ENCODE data around the gene CBX6.

CBX6 gene

DNA sequence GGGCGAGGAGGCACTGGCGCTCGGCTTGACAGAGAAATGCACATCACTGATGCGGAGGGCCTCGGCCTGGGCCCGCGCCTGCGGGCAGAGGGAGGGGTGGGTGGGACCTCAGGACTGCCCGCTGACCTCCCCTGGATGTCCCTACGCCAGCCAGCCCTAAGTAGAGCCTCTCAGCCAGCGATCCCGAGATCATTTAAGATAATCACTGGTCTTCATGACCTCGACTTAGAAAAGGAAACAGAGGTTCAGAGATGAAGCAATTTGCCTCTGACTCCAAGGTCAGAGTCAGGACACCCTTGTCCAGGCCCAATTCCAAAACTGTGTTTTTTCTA is 4.9 kb downstream of the CBX6 start:
- no peak for ATAC-seq
- TF ChIP-seq ESRRG (CRISPR knock-in tag; IDR thresholded peaks at IDR 0.05) (no peak), ISL1 (CRISPR knock-in tag; IDR thresholded peaks at IDR 0.05) (no peak), BACH2 (CRISPR knock-in tag; IDR thresholded peaks at IDR 0.05; ENCODE audit: borderline replicate concordance) (no peak)
- TF ChIP-seq, protein P1, sequence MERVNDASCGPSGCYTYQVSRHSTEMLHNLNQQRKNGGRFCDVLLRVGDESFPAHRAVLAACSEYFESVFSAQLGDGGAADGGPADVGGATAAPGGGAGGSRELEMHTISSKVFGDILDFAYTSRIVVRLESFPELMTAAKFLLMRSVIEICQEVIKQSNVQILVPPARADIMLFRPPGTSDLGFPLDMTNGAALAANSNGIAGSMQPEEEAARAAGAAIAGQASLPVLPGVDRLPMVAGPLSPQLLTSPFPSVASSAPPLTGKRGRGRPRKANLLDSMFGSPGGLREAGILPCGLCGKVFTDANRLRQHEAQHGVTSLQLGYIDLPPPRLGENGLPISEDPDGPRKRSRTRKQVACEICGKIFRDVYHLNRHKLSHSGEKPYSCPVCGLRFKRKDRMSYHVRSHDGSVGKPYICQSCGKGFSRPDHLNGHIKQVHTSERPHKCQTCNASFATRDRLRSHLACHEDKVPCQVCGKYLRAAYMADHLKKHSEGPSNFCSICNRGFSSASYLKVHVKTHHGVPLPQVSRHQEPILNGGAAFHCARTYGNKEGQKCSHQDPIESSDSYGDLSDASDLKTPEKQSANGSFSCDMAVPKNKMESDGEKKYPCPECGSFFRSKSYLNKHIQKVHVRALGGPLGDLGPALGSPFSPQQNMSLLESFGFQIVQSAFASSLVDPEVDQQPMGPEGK (CRISPR knock-in tag; IDR thresholded peaks at IDR 0.05; ENCODE audit: borderline replicate concordance): no peak

DNA sequence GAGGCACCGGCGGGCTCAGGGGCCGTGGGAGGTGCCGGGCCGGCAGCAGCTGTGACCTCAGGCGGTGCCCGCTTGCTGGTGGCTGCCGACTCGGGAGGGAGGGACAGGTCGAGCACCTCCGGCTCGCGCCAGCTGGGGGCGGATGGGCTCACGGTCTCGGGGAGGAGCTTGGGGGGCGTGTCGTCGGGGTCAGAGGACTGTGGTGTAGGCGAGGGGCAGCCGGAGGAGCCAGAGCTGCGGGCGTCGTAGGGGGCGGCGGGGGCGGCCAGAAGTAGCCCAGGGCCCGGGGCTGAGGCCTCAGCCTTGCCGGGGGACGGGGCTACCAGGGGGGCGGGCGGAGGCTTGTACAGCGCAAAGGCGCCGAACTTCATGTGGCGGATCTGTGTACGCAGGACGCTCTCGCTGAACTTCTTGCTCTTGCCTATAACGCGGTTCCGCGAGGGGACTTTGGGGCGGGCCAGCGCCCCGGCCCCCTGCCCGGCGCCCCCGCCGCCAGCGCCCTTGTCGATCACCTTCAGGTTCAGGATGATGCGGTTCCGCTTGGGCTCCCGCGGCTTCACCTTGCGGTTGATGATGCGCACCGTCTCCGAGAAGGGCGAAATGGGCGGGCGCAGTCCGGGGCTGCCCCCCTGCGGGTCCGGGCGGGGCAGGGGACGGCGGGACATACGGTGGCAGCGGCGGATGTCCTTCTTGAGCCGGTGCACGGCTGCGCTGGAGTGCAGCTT is 5.5 kb downstream of the CBX6 start:
- TF ChIP-seq CSDC2 (CRISPR knock-in tag; IDR thresholded peaks at IDR 0.05) (no peak), TCF4 (CRISPR knock-in tag; IDR thresholded peaks at IDR 0.05; ENCODE audit: borderline replicate concordance) (no peak), ESRRG (CRISPR knock-in tag; IDR thresholded peaks at IDR 0.05) (no peak), ZNF70 (CRISPR knock-in tag; IDR thresholded peaks at IDR 0.05) (no peak), ZC3H10 (CRISPR knock-in tag; IDR thresholded peaks at IDR 0.05) (no peak), TOX (CRISPR knock-in tag; IDR thresholded peaks at IDR 0.05; ENCODE audit: borderline replicate concordance) (no peak), ZFP3 (CRISPR knock-in tag; IDR thresholded peaks at IDR 0.05) (no peak), SNAI2 (CRISPR knock-in tag; IDR thresholded peaks at IDR 0.05) (no peak), ISL1 (CRISPR knock-in tag; IDR thresholded peaks at IDR 0.05) (no peak), ZNF8 (CRISPR knock-in tag; IDR thresholded peaks at IDR 0.05) (no peak), ARNTL (CRISPR knock-in tag; IDR thresholded peaks at IDR 0.05; ENCODE audit: borderline replicate concordance, low read depth) (no peak), PPARA (CRISPR knock-in tag; IDR thresholded peaks at IDR 0.05; ENCODE audit: borderline replicate concordance) (no peak), GLIS3 (CRISPR knock-in tag; IDR thresholded peaks at IDR 0.05) (no peak), ZFP30 (CRISPR knock-in tag; IDR thresholded peaks at IDR 0.05) (no peak), RARB (CRISPR knock-in tag; IDR thresholded peaks at IDR 0.05) (no peak)
- TF ChIP-seq, protein P1 (CRISPR knock-in tag; IDR thresholded peaks at IDR 0.05; ENCODE audit: borderline replicate concordance): no peak
- ATAC-seq: no peak

DNA sequence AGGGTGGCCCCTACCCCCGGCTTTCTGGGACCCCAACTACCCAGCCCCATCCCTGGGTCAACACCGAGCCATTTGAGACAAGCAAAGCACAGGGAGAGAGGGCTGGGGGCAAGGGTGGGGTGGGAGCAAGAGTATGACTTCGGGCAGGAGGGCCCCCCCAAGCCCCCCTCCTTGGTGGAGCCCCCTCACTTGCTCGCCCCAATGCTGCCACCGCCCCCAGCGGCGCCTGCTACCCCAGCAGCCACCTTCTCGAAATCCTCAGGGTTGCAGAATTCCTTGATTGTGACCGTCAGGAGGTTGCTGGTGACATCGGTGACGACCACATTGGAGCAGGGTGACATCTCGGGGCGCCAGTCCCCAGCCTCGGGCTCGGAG is 6.0 kb downstream of the CBX6 start:
- TF ChIP-seq ARNTL (CRISPR knock-in tag; IDR thresholded peaks at IDR 0.05; ENCODE audit: borderline replicate concordance, low read depth) (no peak), GLIS3 (CRISPR knock-in tag; IDR thresholded peaks at IDR 0.05) (no peak), RARB (CRISPR knock-in tag; IDR thresholded peaks at IDR 0.05) (no peak), TCF4 (CRISPR knock-in tag; IDR thresholded peaks at IDR 0.05; ENCODE audit: borderline replicate concordance) (no peak), ZNF8 (CRISPR knock-in tag; IDR thresholded peaks at IDR 0.05) (no peak), CSDC2 (CRISPR knock-in tag; IDR thresholded peaks at IDR 0.05) (no peak), SNAI2 (CRISPR knock-in tag; IDR thresholded peaks at IDR 0.05) (no peak), ESRRG (CRISPR knock-in tag; IDR thresholded peaks at IDR 0.05) (no peak)
- TF ChIP-seq, protein P2, sequence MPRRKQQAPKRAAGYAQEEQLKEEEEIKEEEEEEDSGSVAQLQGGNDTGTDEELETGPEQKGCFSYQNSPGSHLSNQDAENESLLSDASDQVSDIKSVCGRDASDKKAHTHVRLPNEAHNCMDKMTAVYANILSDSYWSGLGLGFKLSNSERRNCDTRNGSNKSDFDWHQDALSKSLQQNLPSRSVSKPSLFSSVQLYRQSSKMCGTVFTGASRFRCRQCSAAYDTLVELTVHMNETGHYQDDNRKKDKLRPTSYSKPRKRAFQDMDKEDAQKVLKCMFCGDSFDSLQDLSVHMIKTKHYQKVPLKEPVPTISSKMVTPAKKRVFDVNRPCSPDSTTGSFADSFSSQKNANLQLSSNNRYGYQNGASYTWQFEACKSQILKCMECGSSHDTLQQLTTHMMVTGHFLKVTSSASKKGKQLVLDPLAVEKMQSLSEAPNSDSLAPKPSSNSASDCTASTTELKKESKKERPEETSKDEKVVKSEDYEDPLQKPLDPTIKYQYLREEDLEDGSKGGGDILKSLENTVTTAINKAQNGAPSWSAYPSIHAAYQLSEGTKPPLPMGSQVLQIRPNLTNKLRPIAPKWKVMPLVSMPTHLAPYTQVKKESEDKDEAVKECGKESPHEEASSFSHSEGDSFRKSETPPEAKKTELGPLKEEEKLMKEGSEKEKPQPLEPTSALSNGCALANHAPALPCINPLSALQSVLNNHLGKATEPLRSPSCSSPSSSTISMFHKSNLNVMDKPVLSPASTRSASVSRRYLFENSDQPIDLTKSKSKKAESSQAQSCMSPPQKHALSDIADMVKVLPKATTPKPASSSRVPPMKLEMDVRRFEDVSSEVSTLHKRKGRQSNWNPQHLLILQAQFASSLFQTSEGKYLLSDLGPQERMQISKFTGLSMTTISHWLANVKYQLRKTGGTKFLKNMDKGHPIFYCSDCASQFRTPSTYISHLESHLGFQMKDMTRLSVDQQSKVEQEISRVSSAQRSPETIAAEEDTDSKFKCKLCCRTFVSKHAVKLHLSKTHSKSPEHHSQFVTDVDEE (CRISPR knock-in tag; IDR thresholded peaks at IDR 0.05): no peak
- TF ChIP-seq, protein P3, sequence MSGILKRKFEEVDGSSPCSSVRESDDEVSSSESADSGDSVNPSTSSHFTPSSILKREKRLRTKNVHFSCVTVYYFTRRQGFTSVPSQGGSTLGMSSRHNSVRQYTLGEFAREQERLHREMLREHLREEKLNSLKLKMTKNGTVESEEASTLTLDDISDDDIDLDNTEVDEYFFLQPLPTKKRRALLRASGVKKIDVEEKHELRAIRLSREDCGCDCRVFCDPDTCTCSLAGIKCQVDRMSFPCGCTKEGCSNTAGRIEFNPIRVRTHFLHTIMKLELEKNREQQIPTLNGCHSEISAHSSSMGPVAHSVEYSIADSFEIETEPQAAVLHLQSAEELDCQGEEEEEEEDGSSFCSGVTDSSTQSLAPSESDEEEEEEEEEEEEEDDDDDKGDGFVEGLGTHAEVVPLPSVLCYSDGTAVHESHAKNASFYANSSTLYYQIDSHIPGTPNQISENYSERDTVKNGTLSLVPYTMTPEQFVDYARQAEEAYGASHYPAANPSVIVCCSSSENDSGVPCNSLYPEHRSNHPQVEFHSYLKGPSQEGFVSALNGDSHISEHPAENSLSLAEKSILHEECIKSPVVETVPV (CRISPR knock-in tag; IDR thresholded peaks at IDR 0.05): no peak
- TF ChIP-seq, protein P1 (CRISPR knock-in tag; IDR thresholded peaks at IDR 0.05; ENCODE audit: borderline replicate concordance): no peak
- ATAC-seq: no peak
